ENCODE data around the gene CRB2. TPM values are rescaled to one million over a fixed set of nuclear protein-coding genes. Genes with fewer than 3 reads are reported as not detected.

CRB2 gene
- total and polyA plus RNA-seq, 12 donors: under 0.01 to 0.24 (median 0.07) TPM; not detected in 4

GRCh38 chr9:123411191-123411590 lies 55.2 kb downstream of the CRB2 start:
- Histone ChIP-seq H3K4me3 (no peak overlapping the region), H3K9me3 (replicated peaks in 1 of 3) (no peaks in the 10 kb centered on the region), H3K27ac (no peak overlapping the region), H3K36me3 (replicated peaks in 1 of 2) (no peaks in the 10 kb centered on the region), H3K27me3 (no peaks in the 10 kb centered on the region), H3K4me1 (replicated peaks in 1 of 2) (no peaks in the 10 kb centered on the region)
- no peak for TF ChIP-seq CTCF (IDR thresholded peaks at IDR 0.05)
- TF ChIP-seq POLR2A (IDR thresholded peaks at IDR 0.05): no peak
- intact Hi-C loops (cut with DNase I): no loop called here
- DNase-seq: no peak
- WGBS, 4 donors: 97 to 98% (median 97%) methylated on average over 7 to 10 of the region's 10 CpGs

GRCh38 chr9:123411636-123412035 lies 55.6 kb downstream of the CRB2 start:
- H3K9me3 ChIP-seq (replicated peaks in 1 of 3): no peaks in the 10 kb centered on the region
- no peak overlapping the region for H3K4me3 ChIP-seq
- WGBS, 4 donors: 93 to 98% (median 96%) methylated on average over 11 of the region's 11 CpGs
- intact Hi-C loops (cut with DNase I): no loop called here
- no peaks in the 10 kb centered on the region for H3K27me3 ChIP-seq
- TF ChIP-seq POLR2A (IDR thresholded peaks at IDR 0.05): no peak
- TF ChIP-seq CTCF (IDR thresholded peaks at IDR 0.05): no peak
- no peak for DNase-seq
- H3K27ac ChIP-seq: no peak overlapping the region
- H3K36me3 ChIP-seq (replicated peaks in 1 of 2): no peaks in the 10 kb centered on the region
- no peaks in the 10 kb centered on the region for H3K4me1 ChIP-seq (replicated peaks in 1 of 2)

DNA sequence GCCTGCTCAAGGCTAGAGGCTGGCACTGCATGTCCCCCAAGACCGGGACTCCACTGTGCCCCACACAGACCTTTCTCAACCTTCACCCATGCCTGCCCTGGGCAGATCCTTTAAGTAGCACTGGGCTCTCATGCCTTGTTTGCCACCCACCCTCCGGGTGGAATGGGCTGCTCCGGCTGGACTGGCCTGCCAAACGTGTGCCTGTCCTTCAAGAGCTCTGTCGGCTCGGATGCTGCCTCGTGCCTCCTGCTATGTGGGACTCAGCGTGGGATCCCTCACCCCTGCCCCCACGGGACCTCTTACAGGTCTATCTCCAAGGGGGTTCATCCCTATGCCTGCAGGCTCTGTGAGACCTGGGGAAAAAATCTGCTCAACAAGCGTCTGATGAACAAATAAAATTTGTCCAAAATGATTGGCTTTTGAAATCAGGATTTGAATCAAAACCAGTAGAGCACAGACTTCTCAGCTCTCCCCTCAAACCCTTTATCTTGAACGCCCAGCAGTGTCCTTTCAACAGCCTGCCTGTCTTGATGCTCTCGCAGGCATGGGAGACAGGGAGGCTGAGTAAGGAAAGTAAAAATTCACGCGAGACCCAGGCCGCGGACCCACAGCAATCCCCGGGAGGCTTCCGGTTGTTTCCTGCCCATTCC lies 56.3 kb downstream of the CRB2 start:
- no peaks in the 10 kb centered on the region for H3K27me3 ChIP-seq

DNA sequence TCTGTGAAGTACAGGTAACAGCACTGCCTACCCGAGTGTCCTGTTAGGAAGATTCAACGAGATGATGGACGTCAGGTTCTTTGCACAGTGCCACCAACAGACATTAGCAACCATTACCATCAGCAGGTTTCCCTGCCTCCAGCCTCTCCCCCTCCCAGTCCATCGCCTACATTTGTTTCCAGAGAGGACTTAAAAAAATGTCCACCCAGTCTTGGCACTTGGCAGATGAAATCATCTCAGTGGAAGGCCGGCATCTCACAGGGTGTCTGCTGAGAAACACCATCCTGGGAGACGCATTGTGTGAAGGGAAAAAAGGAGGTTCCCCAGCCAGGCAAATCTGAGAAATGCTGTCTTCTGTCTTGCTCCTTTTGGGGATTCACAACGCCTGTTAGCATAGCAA lies 58.2 kb downstream of the CRB2 start:
- WGBS, 4 donors: 87 to 98% (median 95%) methylated on average over 7 of the region's 7 CpGs
- DNase-seq: no peak
- TF ChIP-seq CTCF (IDR thresholded peaks at IDR 0.05): no peak
- TF ChIP-seq POLR2A (IDR thresholded peaks at IDR 0.05): no peak
- no peaks in the 10 kb centered on the region for H3K9me3 ChIP-seq (replicated peaks in 1 of 3)
- intact Hi-C loops (cut with DNase I): no loop called here
- no peak overlapping the region for H3K27ac ChIP-seq
- no peaks in the 10 kb centered on the region for H3K4me1 ChIP-seq (replicated peaks in 1 of 2)
- H3K36me3 ChIP-seq (replicated peaks in 1 of 2): no peaks in the 10 kb centered on the region
- no peaks in the 10 kb centered on the region for H3K27me3 ChIP-seq
- H3K4me3 ChIP-seq: no peak overlapping the region

More for the DNA sequence above, 56.3 kb downstream of the CRB2 start:
- Histone ChIP-seq H3K4me1 (replicated peaks in 1 of 2) (no peaks in the 10 kb centered on the region), H3K27ac (no peak overlapping the region), H3K4me3 (no peak overlapping the region), H3K9me3 (replicated peaks in 1 of 3) (no peaks in the 10 kb centered on the region), H3K36me3 (replicated peaks in 1 of 2) (no peaks in the 10 kb centered on the region)
- 88 to 91% (median 89%) methylated on average over 9 to 18 of the region's 18 CpGs for WGBS, 4 donors
- TF ChIP-seq POLR2A (IDR thresholded peaks at IDR 0.05) (no peak), CTCF (IDR thresholded peaks at IDR 0.05) (no peak)
- intact Hi-C loops (cut with DNase I): no loop called here
- no peak for DNase-seq

Data from adrenal gland (tissue), 12 donors.